ENCODE results near the gene TENT5C.

Gene TENT5C

DNA sequence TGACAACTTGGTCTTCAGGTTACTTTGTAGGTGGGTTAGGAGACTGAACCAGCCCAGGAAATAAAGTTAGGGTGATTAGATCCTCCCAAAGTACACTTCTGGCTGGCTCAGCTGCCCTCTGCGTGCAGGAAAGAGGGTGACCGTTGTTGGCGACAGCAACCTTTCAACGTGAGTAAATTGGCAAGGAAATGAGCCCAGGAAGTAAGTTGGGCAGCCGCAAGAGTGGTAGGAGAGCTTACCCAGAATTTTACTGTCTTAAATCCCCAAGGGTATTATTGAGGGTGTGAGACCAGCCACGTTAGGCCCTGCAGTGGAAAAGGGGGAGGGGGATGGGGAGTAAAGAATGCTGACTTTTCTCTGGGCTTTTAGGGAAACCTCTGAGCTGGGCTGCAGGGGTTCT is 1.6 kb downstream of the TENT5C start:
- intact Hi-C loops (cut with DNase I): loop anchor here (10.0 kb wide), 1 partner anchor 243 kb away; the partner anchor contains the start of gene MAN1A2
- DNase-seq: no peak

DNA sequence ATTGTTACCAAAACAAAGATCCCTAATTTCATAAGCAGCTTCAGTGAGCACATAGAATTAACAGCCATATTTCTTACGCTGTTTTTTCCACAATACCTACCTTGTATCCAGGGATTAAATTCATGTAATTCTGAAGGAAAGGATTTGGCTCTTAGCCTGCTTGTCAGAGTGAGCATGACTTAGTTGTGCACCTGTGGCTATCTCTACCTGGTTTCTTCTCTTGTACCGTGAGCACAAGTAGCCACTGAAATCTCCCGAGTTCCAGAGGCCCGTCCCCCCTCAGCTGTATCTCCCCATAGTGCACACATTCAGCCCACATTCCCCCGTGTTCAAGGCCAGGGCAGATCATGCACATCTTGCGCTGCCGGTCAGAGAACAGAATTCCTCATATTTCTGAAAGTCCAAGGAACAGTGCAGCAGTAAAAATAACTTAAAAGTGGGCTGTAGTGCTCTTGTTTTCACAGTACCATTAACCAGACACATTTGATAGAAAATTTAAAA is 2.3 kb downstream of the TENT5C start:
- no peak for DNase-seq
- intact Hi-C loops (cut with DNase I): loop anchor here (10.0 kb wide), 1 partner anchor 243 kb away; the partner anchor contains the start of gene MAN1A2

DNA sequence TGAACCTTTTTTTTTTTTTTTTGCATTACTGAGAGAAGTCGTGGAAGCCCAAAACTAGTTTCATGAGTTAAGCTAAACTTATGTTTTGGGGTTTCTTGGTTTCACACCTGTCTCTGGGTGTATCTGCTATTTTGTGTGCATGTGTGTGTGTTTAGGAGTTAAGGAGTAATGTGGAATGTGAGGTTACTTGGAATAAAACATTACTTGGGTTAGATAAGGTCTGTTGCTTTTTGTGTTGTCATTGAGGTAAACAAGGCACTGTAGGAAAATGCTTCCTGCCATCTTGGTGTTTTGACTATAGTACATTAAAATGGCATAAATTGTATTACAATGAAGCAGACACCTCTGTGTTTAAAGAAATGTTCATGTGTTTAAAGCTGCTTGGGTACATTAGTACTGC is 2.9 kb downstream of the TENT5C start:
- DNase-seq: no peak
- intact Hi-C loops (cut with DNase I): loop anchor here (10.0 kb wide), 1 partner anchor 244 kb away; the partner anchor contains the start of gene MAN1A2

DNA sequence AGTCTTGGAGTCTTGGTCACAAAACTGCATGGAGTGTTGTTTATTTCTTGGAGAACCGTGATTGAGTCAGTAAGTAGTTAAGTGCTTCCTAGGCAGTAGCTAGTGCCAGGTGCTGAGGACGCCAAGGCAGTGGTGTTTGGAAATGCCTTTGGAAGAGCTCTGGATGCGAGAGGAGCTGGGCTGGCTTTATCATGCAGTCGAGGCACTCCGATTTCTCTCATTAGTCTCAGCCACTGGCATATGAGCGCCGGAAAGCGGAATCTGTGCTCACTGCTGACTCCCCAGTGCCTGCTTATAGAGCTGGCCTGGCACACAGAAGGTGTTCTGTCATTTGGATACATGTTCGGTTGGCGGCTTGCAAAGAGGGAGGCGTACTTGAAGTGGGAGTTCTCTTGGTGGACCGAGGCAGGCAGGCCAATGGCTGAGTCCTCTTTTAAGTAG is 3.6 kb downstream of the TENT5C start:
- intact Hi-C loops (cut with DNase I): loop anchor here (10.0 kb wide), 1 partner anchor 245 kb away; the partner anchor contains the start of gene MAN1A2

DNA sequence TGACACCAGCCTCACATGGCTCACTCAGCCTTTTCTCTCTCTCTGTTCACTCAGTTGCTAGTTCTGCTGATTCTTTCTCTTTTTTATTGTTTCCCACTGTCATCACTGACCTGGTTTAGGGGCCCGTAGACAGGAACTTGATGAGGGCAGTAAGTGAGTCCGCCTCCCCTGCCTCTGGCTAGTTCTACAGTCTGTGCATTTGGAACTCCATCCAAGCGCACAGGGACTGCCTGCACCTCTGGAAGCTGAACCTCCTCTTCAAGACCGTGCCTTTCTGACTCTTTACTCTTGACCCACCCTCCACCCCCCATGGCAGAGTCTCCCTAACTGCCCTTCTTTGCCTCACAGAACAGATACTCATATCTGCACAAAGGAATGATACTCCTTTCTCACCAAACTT is 4.2 kb downstream of the TENT5C start:
- intact Hi-C loops (cut with DNase I): no loop called here
- no peak for DNase-seq

More for the DNA sequence above, 3.6 kb downstream of the TENT5C start:
- DNase-seq: no peak

DNA sequence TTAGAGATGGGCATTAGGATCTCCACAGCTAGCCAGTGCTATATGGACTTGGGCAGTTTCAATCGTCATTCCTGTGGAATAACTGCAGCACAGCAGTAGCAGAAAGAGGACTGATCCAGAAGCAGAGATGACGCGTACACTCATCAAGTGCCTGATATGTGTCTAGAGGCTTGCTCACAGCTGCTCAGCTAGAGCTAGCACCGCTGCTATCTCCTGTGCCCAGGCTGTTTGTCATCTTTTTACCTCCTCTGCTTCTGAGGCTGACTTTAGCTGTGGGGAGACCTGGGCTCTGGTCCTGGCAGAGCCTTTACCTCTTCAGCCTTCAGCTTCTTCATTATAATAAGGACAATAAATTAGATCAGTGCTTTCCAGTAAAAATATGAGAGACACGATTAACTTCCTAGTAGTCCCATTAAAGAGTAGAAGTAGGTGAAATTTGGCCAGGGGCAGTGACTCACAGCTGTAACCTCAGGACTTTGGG is 5.3 kb downstream of the TENT5C start:
- no peak for DNase-seq
- intact Hi-C loops (cut with DNase I): no loop called here

DNA sequence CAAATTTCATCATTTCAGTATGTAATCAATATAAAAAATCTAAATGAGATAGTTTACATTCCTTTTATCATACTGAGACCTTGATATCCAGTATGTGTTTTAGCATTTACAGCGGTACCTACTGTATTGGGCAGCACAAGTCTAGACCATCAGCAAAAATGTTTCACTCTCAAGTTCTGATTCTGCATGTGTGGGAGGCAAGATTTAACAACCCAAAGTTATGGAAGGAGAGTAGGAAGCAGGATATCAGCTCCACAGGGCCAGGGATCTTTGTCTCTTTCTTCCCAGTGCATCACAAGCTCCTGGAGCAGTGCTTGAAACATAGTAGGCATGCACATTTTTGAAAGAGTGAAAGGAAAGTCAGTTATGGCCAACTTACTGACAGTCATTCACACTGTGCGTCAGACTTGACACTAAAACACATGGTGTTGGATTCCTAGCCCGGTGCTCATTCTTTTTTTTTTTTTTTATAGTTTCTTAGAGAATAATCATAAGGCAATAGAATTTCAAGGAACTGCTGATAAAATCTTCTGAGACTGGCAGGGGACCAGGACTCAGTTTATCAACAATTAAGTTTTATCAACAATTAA is 6.1 kb downstream of the TENT5C start:
- intact Hi-C loops (cut with DNase I): no loop called here
- no peak for DNase-seq

DNA sequence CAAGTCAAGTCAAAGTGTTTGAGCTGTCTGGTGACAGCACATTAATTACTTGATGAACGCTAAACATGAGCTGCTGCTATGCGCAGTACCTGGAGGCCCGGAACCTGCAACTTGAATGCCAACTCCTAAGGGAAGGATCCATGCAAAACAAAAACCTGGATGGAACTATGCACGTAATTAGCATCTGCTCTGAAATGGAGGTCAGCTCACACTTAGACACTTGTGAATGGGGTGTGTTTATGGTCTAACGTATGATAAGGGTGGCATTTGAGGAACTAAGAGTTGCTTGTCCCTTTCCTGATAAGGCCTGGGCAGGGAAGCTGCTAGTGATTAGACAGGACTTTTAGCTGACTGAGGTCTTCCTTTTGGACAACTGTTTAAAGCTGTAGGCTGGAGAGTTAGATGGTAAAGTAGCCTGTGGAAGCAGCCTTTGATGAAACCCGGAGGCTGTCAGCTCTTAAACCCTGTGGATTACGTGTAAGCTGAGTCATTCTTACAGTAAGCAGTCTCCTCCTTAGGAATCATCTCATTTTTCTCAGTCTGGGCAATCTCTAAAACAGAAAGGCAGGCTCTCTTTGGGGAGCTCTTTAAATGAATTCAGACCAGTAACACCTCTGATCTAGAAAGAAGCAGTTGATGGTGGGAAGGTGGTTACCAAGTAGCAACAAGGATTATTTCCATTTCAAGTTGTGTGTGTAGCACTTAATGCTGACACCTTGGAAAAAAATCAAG is 6.8 kb downstream of the TENT5C start:
- intact Hi-C loops (cut with DNase I): no loop called here
- peak in 1 of 42 donors; percentile 44 for DNase-seq

DNA sequence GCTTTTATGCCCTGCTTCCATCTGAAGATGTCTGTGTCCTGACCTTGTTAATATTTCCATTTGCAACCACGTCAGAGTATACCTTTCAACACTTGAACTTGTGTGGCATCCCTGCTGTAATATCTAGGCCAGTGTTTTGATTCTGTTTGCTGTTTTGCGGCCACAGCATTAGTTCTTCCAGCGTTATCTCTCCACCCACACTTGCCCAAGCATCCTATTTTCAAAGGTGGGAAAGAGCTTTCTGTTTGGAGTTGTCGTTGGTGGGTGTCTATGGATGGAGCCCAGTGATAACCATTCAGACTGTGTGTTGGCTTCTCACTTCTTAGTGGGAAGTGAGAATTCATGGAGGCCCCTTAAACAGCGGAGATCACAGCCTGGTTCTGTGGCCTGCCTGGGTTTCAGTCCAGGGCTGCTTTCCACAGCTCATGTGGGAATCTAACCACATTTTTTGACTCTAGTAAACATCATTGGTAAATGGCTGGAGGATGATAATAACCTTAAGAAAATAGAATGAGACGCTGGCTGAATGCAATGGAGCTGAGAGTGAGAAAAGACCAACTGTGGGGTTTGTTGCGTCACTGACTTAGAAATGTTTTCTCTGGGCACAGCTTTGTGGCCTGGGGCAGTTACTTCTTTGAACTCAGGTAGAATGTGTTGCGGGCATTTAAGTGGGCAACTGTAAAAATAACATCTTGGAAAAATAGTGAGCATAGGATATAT is 7.6 kb downstream of the TENT5C start:
- no peak for DNase-seq
- intact Hi-C loops (cut with DNase I): no loop called here

DNA sequence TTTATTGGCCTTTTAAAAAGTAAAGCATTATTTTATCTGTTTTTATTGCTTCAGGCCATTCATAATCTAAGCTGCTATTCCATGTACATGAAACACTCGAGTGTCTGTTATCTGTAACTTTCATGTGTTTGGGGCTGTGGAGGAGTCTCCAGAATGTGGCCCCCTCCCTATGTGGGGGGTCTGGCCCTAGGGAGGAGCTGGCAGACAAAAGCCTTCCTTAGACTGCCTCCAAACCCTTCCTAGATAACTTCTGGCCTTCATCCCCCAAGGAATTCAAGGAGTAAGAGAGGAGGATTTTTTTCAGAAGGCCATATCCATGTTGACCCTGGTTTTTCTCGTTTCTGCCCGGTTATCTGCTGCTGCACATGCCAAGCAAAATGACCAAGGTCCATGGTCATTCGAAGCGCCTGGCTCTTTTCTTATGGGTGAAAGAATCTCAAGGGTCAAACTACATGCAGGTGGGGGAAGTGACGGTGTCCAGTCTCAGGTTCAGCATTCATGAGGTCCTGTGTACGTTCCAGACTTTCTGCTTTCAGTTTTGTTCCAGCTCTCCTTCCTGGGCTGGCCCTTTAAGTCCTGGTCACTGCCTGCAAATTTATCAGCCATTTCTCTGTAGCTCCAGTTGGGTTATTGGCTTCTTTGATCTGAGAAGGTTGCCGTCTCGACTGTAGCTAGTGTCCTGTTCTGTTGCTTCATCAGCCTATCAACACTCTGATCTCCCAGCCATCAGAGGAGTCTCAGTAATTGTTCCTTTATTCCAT is 8.3 kb downstream of the TENT5C start:
- no peak for DNase-seq
- intact Hi-C loops (cut with DNase I): no loop called here

DNA sequence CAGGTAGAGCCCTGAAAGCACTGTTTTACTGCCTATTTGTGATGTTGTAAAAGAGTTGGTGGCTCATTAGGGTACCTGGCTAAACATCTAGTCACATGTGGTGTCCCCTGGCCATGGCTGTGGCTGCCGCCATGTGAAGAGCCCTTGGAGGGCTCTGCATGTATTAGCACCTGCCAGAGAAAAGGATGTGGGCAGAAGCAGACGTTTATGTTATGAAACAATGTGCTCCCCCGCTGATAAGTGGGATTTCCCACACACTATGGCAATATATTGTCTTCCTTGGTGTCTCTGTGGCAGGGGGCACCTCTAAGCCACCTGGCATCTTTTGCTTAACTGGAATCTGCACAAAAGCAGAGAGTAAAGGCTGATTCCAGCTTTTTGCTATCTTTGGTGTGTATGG is 9.6 kb downstream of the TENT5C start:
- no peak for DNase-seq
- intact Hi-C loops (cut with DNase I): no loop called here

DNA sequence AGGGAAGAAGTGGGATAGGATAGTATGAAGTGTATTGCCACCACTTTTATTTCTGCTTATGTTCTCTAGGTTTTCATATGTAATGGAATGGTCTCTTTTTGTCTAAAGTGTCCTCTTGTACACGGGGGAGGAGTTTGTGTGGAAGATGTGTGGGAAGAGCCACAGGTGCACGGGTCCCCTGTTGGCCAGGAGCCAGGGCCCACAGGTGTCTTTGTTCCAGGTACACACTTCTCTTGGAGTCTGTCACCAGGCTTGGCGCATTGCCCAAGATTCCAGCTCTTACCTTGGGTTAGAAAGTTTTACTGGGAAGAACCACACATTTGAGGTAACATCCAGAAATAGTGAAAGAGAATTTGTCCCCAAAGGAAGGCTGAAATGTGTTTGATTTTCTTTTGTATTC is 10.5 kb downstream of the TENT5C start:
- intact Hi-C loops (cut with DNase I): no loop called here
- DNase-seq: no peak

DNA sequence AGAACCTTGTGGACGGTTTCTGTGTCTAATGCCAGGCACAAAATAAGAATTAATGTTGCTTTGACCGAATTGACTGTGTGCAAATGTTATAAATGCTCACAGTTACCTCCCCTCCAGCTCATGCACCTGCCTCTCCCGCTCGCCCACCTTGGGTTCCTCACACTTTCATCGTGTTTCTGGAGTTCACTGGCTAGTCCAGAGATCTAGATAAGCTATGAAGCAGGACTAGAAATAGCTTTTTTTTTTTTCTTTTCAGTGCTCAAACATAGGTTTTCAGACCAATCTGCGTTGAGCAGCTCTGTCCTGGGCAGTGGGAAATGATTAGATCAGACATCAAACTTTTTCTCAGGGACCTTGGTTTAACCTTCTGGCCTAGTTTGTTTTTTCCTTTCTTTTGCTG is 11.1 kb downstream of the TENT5C start:
- intact Hi-C loops (cut with DNase I): no loop called here
- no peak for DNase-seq

DNA sequence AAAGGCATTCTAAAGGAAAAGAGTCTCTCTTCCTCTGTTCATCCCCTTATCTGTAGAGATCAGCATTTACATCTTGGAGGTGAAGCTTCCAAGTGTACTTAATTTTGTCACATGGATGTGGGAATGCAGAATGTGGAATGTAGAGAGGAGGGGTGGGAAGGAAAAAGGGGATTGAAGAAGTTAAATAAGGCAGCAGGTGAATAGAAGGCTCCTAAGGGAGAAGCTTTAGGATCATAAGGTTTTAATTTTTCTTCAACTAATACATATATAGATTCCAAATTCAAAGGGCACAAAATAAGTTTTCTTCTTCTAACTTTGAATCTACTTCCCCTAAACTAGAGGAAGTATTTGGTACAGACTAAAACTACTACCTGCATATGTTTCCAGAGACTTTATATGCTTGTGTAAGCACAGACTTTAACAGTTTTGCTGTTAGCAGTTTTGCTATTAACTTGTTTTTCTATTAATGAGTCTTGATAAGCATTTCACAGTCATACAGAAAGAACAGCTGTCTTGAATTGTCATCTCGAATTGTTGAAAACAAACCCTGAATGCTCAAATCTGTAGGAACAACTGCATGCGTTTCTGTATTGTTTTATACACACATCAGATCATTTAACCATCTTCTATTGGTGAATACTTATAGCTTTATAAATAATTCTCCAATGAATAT is 12.7 kb downstream of the TENT5C start:
- no peak for DNase-seq
- intact Hi-C loops (cut with DNase I): no loop called here

DNA sequence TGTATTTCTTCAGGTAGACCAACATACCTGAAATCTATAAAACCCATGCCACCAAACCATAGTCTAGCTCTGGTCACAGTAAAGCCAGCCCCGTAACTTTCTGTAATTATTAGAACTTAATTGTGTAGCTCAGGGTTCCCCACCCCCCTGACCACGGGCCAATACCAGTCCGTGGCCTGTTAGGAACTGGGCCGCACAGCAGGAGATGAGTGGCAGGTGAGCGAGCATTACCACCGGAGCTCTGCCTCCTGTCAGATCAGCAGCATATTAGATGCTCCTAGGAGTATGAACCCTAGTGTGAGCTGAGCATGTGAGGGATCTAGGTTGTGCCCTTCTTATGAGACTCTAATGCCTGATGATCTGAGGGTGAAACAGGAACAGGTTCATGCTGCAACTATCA is 14.6 kb downstream of the TENT5C start:
- intact Hi-C loops (cut with DNase I): no loop called here
- no peak for DNase-seq

DNA sequence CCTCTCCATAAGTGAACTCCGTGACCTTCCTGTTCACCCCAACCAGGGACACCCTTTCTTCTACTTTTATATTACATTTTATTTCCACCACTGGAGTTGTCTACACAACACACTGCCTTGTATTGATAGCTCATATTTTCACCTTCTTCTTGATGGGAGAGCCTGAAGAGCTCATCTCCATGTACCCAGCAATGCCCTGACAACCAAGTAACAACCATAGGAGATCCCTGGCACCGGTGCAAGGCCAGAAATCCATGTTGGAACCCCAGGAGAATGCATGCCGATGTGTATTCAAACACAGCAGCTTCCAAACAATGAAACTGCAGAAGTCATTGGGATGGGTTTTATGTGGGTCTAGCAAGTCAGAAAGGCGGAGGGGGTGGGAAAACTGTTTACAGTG is 15.5 kb downstream of the TENT5C start:
- intact Hi-C loops (cut with DNase I): no loop called here
- DNase-seq: no peak

DNA sequence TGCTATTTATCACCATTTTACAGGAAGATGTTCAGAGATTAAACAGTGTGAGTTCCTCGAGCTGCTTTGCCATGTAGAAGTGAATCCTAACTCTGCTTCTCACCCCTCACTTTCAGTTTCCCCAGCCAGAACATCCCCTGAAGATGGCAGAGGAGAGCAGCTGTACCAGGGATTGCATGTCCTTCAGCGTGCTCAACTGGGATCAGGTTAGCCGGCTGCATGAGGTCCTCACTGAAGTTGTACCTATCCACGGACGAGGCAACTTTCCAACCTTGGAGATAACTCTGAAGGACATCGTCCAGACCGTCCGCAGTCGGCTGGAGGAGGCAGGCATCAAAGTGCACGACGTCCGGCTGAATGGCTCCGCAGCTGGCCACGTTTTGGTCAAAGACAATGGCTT is 16.9 kb downstream of the TENT5C start:
- no peak for DNase-seq
- intact Hi-C loops (cut with DNase I): no loop called here

DNA sequence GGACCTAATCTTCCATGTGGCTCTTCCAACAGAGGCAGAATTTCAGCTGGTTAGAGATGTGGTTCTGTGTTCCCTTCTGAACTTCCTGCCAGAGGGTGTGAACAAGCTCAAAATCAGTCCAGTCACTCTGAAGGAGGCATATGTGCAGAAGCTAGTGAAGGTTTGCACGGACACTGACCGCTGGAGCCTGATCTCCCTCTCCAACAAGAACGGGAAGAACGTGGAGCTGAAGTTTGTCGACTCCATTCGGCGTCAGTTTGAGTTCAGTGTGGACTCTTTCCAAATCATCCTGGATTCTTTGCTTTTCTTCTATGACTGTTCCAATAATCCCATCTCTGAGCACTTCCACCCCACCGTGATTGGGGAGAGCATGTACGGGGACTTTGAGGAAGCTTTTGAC is 17.3 kb downstream of the TENT5C start:
- intact Hi-C loops (cut with DNase I): no loop called here
- no peak for DNase-seq

DNA sequence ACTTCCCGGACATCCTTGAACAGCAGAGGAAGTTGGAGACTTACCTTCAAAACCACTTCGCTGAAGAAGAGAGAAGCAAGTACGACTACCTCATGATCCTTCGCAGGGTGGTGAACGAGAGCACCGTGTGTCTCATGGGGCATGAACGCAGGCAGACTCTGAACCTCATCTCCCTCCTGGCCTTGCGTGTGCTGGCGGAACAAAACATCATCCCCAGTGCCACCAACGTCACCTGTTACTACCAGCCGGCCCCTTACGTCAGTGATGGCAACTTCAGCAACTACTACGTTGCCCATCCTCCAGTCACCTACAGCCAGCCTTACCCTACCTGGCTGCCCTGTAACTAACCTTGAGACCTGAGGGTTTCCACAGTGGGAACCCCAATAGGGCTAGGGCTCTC is 17.9 kb downstream of the TENT5C start:
- intact Hi-C loops (cut with DNase I): no loop called here
- no peak for DNase-seq

Data from head of caudate nucleus (tissue), 42 donors.